Caco-2 (cell line): ENCODE data around the gene FXYD1. TPM values are rescaled to one million over a fixed set of nuclear protein-coding genes. Genes with fewer than 3 reads are reported as not detected.

Experiments used
- BruUV-seq: library from RNA; stranded (reverse); fragments of 400-500 nt; replicated peaks from 2 replicates; lab custom pipeline; 2021; lab: Mats Ljungman, UMichigan
- CTCF ChIA-PET: fragments of 300-600 bp; sonication (Branson Sonifier 250); formaldehyde crosslinking; loops from one replicate; lab custom pipeline; 2022; ENCODE audit warnings: antibody characterized with exemption; lab: Charles Lee
- POLR2A ChIA-PET: fragments of 300-600 bp; sonication (Branson Sonifier 250); formaldehyde crosslinking; loops from one replicate; lab custom pipeline; 2022; ENCODE audit warnings: antibody characterized with exemption; lab: Charles Lee
- DNase-seq, 2 experiments: peaks; one replicate each; pipeline versions ENCODE4 v3.0.0 to v3.0.0-alpha.2; 2020 to 2022
- H3K27me3 ChIP-seq: replicated peaks from 2 replicates; pipeline ENCODE4 v1.6.0; 2011; ENCODE audit warnings: low read length; ENCODE audit not compliant: control insufficient read depth, insufficient read depth
- H3K36me3 ChIP-seq: 2 replicates; pipeline ENCODE4 v1.5.1; 2011; ENCODE audit warnings: low read length; ENCODE audit not compliant: control insufficient read depth, insufficient read depth
- H3K4me1 ChIP-seq: fragments of 250-450 bp; sonication (Bioruptor Pico); 2 replicates; pipeline ENCODE4 v1.5.1; 2020; ENCODE audit warnings: mild to moderate bottlenecking
- H3K4me3 ChIP-seq: 2 replicates; pipeline ENCODE4 v1.5.1; 2011; ENCODE audit warnings: low read depth, mild to moderate bottlenecking, control low read depth, low read length
- H3K9me3 ChIP-seq: fragments of 250-450 bp; sonication (Bioruptor Pico); 2 replicates; pipeline ENCODE4 v1.5.1; 2020; ENCODE audit warnings: mild to moderate bottlenecking, moderate library complexity
- H3K27ac Mint-ChIP-seq: one replicate; pipeline ENCODE4 v1.8.0; 2022; ENCODE audit warnings: mixed read lengths; ENCODE audit not compliant: unreplicated experiment
- H3K27me3 Mint-ChIP-seq: one replicate; pipeline ENCODE4 v1.8.0; 2022; ENCODE audit warnings: mixed read lengths; ENCODE audit not compliant: insufficient read depth, unreplicated experiment
- H3K36me3 Mint-ChIP-seq: one replicate; pipeline ENCODE4 v1.8.0; 2022; ENCODE audit warnings: mild to moderate bottlenecking, mixed read lengths; ENCODE audit not compliant: insufficient read depth, unreplicated experiment
- H3K4me1 Mint-ChIP-seq: one replicate; pipeline ENCODE4 v1.8.0; 2022; ENCODE audit warnings: low read depth, mixed read lengths; ENCODE audit not compliant: unreplicated experiment
- H3K4me3 Mint-ChIP-seq: one replicate; pipeline ENCODE4 v1.8.0; 2022; ENCODE audit warnings: mild to moderate bottlenecking, moderate library complexity, mixed read lengths; ENCODE audit not compliant: unreplicated experiment
- H3K9me3 Mint-ChIP-seq: one replicate; pipeline ENCODE4 v1.8.0; 2022; ENCODE audit warnings: mixed read lengths; ENCODE audit not compliant: unreplicated experiment
- CTCF ChIP-seq, 2 experiments: fragments of 200-600 bp in 1 of 2; IDR thresholded peaks; 1 replicate in 1 of 2; 2 replicates in 1 of 2; pipeline versions ENCODE4 v1.5.1 to v1.8.0; 2011 to 2022; ENCODE audit warnings: antibody characterized with exemption in 1 of 2, control low read depth in 1 of 2, inconsistent platforms in 1 of 2, low read depth in 1 of 2, low read length in 1 of 2, mild to moderate bottlenecking in 1 of 2, moderate library complexity in 1 of 2; ENCODE audit not compliant: insufficient read depth in 1 of 2, severe bottlenecking in 1 of 2, unreplicated experiment in 1 of 2
- intact Hi-C: fragments of 100-400 bp; cut with micrococcal nuclease; formaldehyde crosslinking; loops from one replicate; pipeline ENCODE4 v1.10.0; 2022; ENCODE audit not compliant: unreplicated experiment
- total RNA-seq: library from RNA; stranded (reverse); gene quantifications from 2 replicates; pipeline ENCODE4 v1.2.3, GENCODE V29; 2022

The FXYD1 gene
- total RNA-seq, 1 experiment from 2014 or later: not detected

- ChIA-PET CTCF (no interaction called here), POLR2A (no interaction called here)
- Histone ChIP-seq H3K9me3 (peaks cover 27% of the 10 kb centered on the region), H3K4me1 (no peaks in the 10 kb centered on the region), H3K36me3 (no peaks in the 10 kb centered on the region), H3K4me3 (no peak overlapping the region), H3K27me3 (no peaks in the 10 kb centered on the region)
- Mint-ChIP-seq H3K27ac (no peak overlapping the region), H3K36me3 (peaks cover 6% of the 10 kb centered on the region), H3K9me3 (peaks cover 17% of the 10 kb centered on the region), H3K4me1 (no peaks in the 10 kb centered on the region), H3K27me3 (peaks cover 1% of the 10 kb centered on the region), H3K4me3 (no peak overlapping the region)
- BruUV-seq: no TSS peak
- no peak for DNase-seq
- TF ChIP-seq CTCF (IDR thresholded peaks at IDR 0.05; ENCODE audit: insufficient read depth in 1 of 2, low read depth in 1 of 2, low read length in 1 of 2, severe bottlenecking in 1 of 2, unreplicated experiment in 1 of 2): no peak
- intact Hi-C loops: no loop called here
Measured at GRCh38 chr19:35161434-35161743, 22.8 kb downstream of the FXYD1 start.

- intact Hi-C loops: no loop called here
- Mint-ChIP-seq H3K27ac (peak overlapping the region; percentile 39), H3K36me3 (peaks cover 6% of the 10 kb centered on the region), H3K4me1 (no peaks in the 10 kb centered on the region), H3K4me3 (no peak overlapping the region), H3K9me3 (peaks cover 24% of the 10 kb centered on the region), H3K27me3 (no peaks in the 10 kb centered on the region)
- no peaks in the 10 kb centered on the region for H3K36me3 ChIP-seq
- H3K9me3 ChIP-seq: peaks cover 33% of the 10 kb centered on the region
- H3K27me3 ChIP-seq: no peaks in the 10 kb centered on the region
- ChIA-PET POLR2A (no interaction called here), CTCF (interaction anchor here (0.6 kb wide), 1 partner anchor 293 kb away, joined by 5 read pairs; no protein-coding TSS in a partner anchor)
- H3K4me3 ChIP-seq: no peak overlapping the region
- DNase-seq: no peak
- H3K4me1 ChIP-seq: no peaks in the 10 kb centered on the region
- TF ChIP-seq CTCF (IDR thresholded peaks at IDR 0.05; ENCODE audit: insufficient read depth in 1 of 2, low read depth in 1 of 2, low read length in 1 of 2, severe bottlenecking in 1 of 2, unreplicated experiment in 1 of 2): no peak
- BruUV-seq: no TSS peak
Measured at GRCh38 chr19:35162471-35163326, 24.1 kb downstream of the FXYD1 start.

- no peak for TF ChIP-seq CTCF (IDR thresholded peaks at IDR 0.05; ENCODE audit: insufficient read depth in 1 of 2, low read depth in 1 of 2, low read length in 1 of 2, severe bottlenecking in 1 of 2, unreplicated experiment in 1 of 2)
- H3K4me3 Mint-ChIP-seq: no peak overlapping the region
- H3K36me3 Mint-ChIP-seq: peaks cover 6% of the 10 kb centered on the region
- no peak for DNase-seq
- no peaks in the 10 kb centered on the region for H3K27me3 Mint-ChIP-seq
- ChIA-PET CTCF (no interaction called here), POLR2A (no interaction called here)
- no peaks in the 10 kb centered on the region for H3K4me1 Mint-ChIP-seq
- H3K9me3 ChIP-seq: peaks cover 33% of the 10 kb centered on the region
- no peaks in the 10 kb centered on the region for H3K36me3 ChIP-seq
- H3K9me3 Mint-ChIP-seq: peaks cover 24% of the 10 kb centered on the region
- H3K27ac Mint-ChIP-seq: no peak overlapping the region
- no peaks in the 10 kb centered on the region for H3K4me1 ChIP-seq
- no peaks in the 10 kb centered on the region for H3K27me3 ChIP-seq
- intact Hi-C loops: no loop called here
- no TSS peak for BruUV-seq
- no peak overlapping the region for H3K4me3 ChIP-seq
Measured at GRCh38 chr19:35164418-35164817, 25.8 kb downstream of the FXYD1 start.
